Endothelial cell of umbilical vein (primary cell): Measurements from ENCODE around the gene ALS2. TPM values are rescaled to one million over a fixed set of nuclear protein-coding genes. Genes with fewer than 3 reads are reported as not detected.

Experiments used
- BruUV-seq: library from RNA; stranded (reverse); fragments of 400-500 nt; replicated peaks from 2 replicates; lab custom pipeline; 2021; lab: Mats Ljungman, UMichigan
- CTCF ChIA-PET: fragments of 300-600, 350-600 bp; sonication (Branson Sonifier 250); formaldehyde crosslinking; loops from one replicate; lab custom pipeline; 2021; ENCODE audit warnings: antibody characterized with exemption, inconsistent platforms; lab: Charles Lee
- POLR2A ChIA-PET: fragments of 300-600, 350-600 bp; sonication (Branson Sonifier 250); formaldehyde crosslinking; loops from one replicate; lab custom pipeline; 2021; ENCODE audit warnings: antibody characterized with exemption, inconsistent platforms; lab: Charles Lee
- DNase-seq: peaks from one replicate; pipeline ENCODE4 v3.0.0-alpha.2; 2011; ENCODE audit warnings: low read depth, low spot score
- FAIRE-seq: peaks from 2 replicates; lab custom pipeline; 2011; peaks lifted over from hg19 to GRCh38; lab: Jason Lieb, UNC
- H2AFZ ChIP-seq: 2 replicates; pipeline ENCODE4 v1.6.0; 2012; ENCODE audit warnings: low read depth, low read length, control low read depth, inconsistent platforms
- H3K27ac ChIP-seq: 2 replicates; pipeline ENCODE4 v1.5.1; 2011; ENCODE audit warnings: low read depth, mild to moderate bottlenecking, control low read depth, low read length, moderate library complexity; ENCODE audit not compliant: insufficient read depth
- H3K27me3 ChIP-seq, 2 experiments: 2 replicates each; pipeline versions ENCODE4 v1.6.0 to v1.6.1; 2011; ENCODE audit warnings: low read length in 2 of 2, mixed read lengths in 1 of 2; ENCODE audit not compliant: control insufficient read depth in 2 of 2, insufficient read depth in 2 of 2
- H3K36me3 ChIP-seq, 2 experiments: 2 replicates in 1 of 2; 3 replicates in 1 of 2; pipeline ENCODE4 v1.5.1; 2011; ENCODE audit warnings: low read length in 2 of 2, mild to moderate bottlenecking in 1 of 2, moderate library complexity in 1 of 2; ENCODE audit not compliant: control insufficient read depth in 2 of 2, insufficient read depth in 2 of 2; ENCODE audit errors: extremely low read depth in 1 of 2
- H3K4me1 ChIP-seq: 3 replicates; pipeline ENCODE4 v1.5.1; 2011; ENCODE audit warnings: mild to moderate bottlenecking, low read length; ENCODE audit not compliant: control insufficient read depth, insufficient read depth; ENCODE audit errors: extremely low read depth
- H3K4me2 ChIP-seq: 2 replicates; pipeline ENCODE4 v1.6.1; 2011; ENCODE audit warnings: low read length, control low read depth, mixed read lengths; ENCODE audit not compliant: insufficient read depth
- H3K4me3 ChIP-seq, 3 experiments: fragments of 200-600 bp in 1 of 3; sonication (generic), shearing (Covaris generic) in 1 of 3; replicated peaks in 1 of 3; 2 replicates each; pipeline ENCODE4 v1.5.1; 2011 to 2016; ENCODE audit warnings: control low read depth in 3 of 3, low read length in 3 of 3, mild to moderate bottlenecking in 2 of 3, inconsistent platforms in 1 of 3, low read depth in 1 of 3, moderate library complexity in 1 of 3; ENCODE audit not compliant: insufficient read depth in 1 of 3
- H3K79me2 ChIP-seq: 2 replicates; pipeline ENCODE4 v1.6.0; 2012; ENCODE audit warnings: low read length, inconsistent platforms; ENCODE audit not compliant: control insufficient read depth, insufficient read depth
- H3K9ac ChIP-seq: replicated peaks from 2 replicates; pipeline ENCODE3; 2011; ENCODE audit warnings: low read length, control low read depth; ENCODE audit not compliant: insufficient read depth; ENCODE audit errors: extremely low read depth
- H3K9me1 ChIP-seq: replicated peaks from 3 replicates; pipeline ENCODE4 v1.6.0; 2011; ENCODE audit warnings: mild to moderate bottlenecking, low read length; ENCODE audit not compliant: control insufficient read depth, insufficient read depth; ENCODE audit errors: extremely low read depth
- H3K9me3 ChIP-seq: replicated peaks from 2 replicates; pipeline ENCODE4 v1.5.1; 2012; ENCODE audit warnings: low read length, inconsistent platforms; ENCODE audit not compliant: control insufficient read depth, insufficient read depth
- H4K20me1 ChIP-seq: replicated peaks from 2 replicates; pipeline ENCODE3; 2011; ENCODE audit warnings: mild to moderate bottlenecking, low read length; ENCODE audit not compliant: control insufficient read depth, insufficient read depth; ENCODE audit errors: extremely low read depth
- FOS ChIP-seq: IDR thresholded peaks from 2 replicates; pipeline ENCODE4 v1.6.1; 2011; ENCODE audit warnings: mild to moderate bottlenecking, low read length, moderate library complexity, borderline replicate concordance; ENCODE audit not compliant: insufficient read depth
- GATA2 ChIP-seq: IDR thresholded peaks from 2 replicates; pipeline ENCODE4 v1.7.0; 2011; ENCODE audit warnings: low read depth, mild to moderate bottlenecking, moderate library complexity, mixed read lengths, low read length; ENCODE audit not compliant: insufficient read length, insufficient read depth
- JUN ChIP-seq: IDR thresholded peaks from 2 replicates; pipeline ENCODE4 v1.6.1; 2011; ENCODE audit warnings: borderline replicate concordance, low read depth; ENCODE audit not compliant: insufficient read length, insufficient read depth
- MYC ChIP-seq: IDR thresholded peaks from one replicate; pipeline ENCODE4 v1.6.1; 2011; ENCODE audit warnings: mild to moderate bottlenecking, low read depth, low read length
- POLR2A ChIP-seq: IDR thresholded peaks from 2 replicates; pipeline ENCODE4 v1.6.1; 2012; ENCODE audit warnings: low read depth, mild to moderate bottlenecking, control low read depth, low read length
- POLR2AphosphoS5 ChIP-seq: IDR thresholded peaks from 2 replicates; pipeline ENCODE4 v1.6.1; 2012; ENCODE audit warnings: low read depth, mild to moderate bottlenecking, control low read depth, low read length, moderate library complexity; ENCODE audit not compliant: insufficient read depth
- dilution Hi-C: fragments of 300-500 bp; cut with MboI; formaldehyde crosslinking; loops from one replicate; pipeline ENCODE4 v1.15.0; 2019; ENCODE audit warnings: low sequenced_read_pairs; ENCODE audit not compliant: extremely low pct_ligation_motif_present
- intact Hi-C: fragments of 100-400 bp; cut with micrococcal nuclease; formaldehyde crosslinking; loops from one replicate; pipeline ENCODE4 v1.10.0; 2022
- polyA plus RNA-seq, 4 experiments: library from polyadenylated mRNA; depleted of rRNA in 3 of 4; stranded (reverse) in 3 of 4; unstranded in 1 of 4; fragments of >200 nt; gene quantifications; 2 replicates each; pipeline versions ENCODE4 v1.2.1 to v1.2.3, GENCODE V29; 2011 to 2012; ENCODE audit warnings: missing spikeins in 1 of 4
- total RNA-seq: library from RNA; stranded (reverse); gene quantifications from 2 replicates; pipeline ENCODE4 v1.2.3, GENCODE V29; 2021
- TF ChIP-seq, protein P1 (sequence below): IDR thresholded peaks from 2 replicates; pipeline ENCODE4 v1.6.1; 2011; ENCODE audit not compliant: insufficient read depth, insufficient read length

ALS2 gene
- total and polyA plus RNA-seq, 2 donors (not counting 3 experiments of a cell fraction or from before 2014, with no cell fraction given) = 13.1 to 36.1 TPM

DNA sequence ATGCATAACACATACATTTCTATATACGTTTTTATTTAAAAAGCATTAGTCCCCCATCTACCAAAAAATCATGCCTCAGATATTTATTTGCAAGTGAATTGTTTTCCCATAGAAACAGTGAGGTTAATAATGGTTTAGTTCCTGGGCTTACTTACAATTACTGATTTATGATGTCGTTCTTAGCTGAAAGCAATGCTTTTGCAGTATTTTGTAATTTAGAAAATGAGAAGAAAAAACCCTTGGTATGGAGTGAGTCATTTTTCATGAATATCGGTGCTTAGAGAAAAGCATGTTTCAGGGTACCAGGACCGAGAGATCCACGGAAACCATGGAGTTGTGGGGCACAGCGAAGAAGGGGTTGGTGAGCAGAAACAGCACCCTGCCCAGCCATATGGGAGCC lies 13.6 kb upstream of the ALS2 start:
- H4K20me1 ChIP-seq = no peaks in the 10 kb centered on the region
- H3K27me3 ChIP-seq = peaks cover 2% of the 10 kb centered on the region in 2 experiments
- FAIRE-seq (no peak), DNase-seq (no peak)
- H3K4me1 ChIP-seq = peaks cover 14% of the 10 kb centered on the region
- CTCF ChIA-PET = interaction anchor here (0.9 to 1.6 kb wide), 4 partner anchors 86 to 385 kb away, joined by 3 to 7 read pairs (median 3); no protein-coding TSS in a partner anchor
- POLR2A ChIA-PET = no interaction called here
- no peak overlapping the region for H3K9ac ChIP-seq
- no peak overlapping the region for H3K4me2 ChIP-seq
- no peak overlapping the region for H2AFZ ChIP-seq
- intact Hi-C loops (loop anchor here (10.0 kb wide), 1 partner anchor 241 kb away; the partner anchor contains the start of gene FZD7), dilution Hi-C loops (no loop called here)
- no peak overlapping the region for H3K4me3 ChIP-seq
- no peaks in the 10 kb centered on the region for H3K9me1 ChIP-seq
- H3K79me2 ChIP-seq = no peaks in the 10 kb centered on the region
- no peaks in the 10 kb centered on the region for H3K36me3 ChIP-seq
- H3K9me3 ChIP-seq = no peaks in the 10 kb centered on the region
- no TSS peak for BruUV-seq
- TF ChIP-seq POLR2AphosphoS5 = no peak
- no peak for TF ChIP-seq JUN
- no peak for TF ChIP-seq GATA2
- no peak for TF ChIP-seq POLR2A
- no peak overlapping the region for H3K27ac ChIP-seq

DNA sequence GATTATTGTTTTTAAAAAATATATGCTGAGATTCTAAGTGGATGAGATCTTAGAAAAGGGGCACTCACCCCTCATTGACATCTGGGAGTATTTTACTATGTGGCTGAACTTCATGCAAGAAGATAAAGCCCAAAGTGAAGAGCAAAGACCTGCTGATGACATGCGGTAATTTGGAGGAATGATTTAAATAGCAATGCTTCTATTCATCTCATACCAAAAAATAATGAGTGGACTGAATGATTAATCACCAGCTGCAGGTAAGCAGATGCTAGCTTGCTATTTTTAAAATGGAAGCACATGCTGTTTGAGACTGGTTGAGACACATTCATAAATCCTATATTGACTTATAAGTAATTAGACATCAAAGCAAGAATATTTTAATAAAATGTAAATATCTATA lies 12.9 kb upstream of the ALS2 start:
- H3K27me3 ChIP-seq = peaks cover 2% of the 10 kb centered on the region in 2 experiments
- no peaks in the 10 kb centered on the region for H3K9me1 ChIP-seq
- no peaks in the 10 kb centered on the region for H3K79me2 ChIP-seq
- ChIA-PET CTCF (interaction anchor here (0.9 to 1.6 kb wide), 2 partner anchors 119 to 385 kb away, joined by 3 read pairs; no protein-coding TSS in a partner anchor), POLR2A (no interaction called here)
- no peak overlapping the region for H3K9ac ChIP-seq
- DNase-seq (no peak), FAIRE-seq (no peak)
- no peak overlapping the region for H3K4me3 ChIP-seq
- TF ChIP-seq FOS (no peak), GATA2 (no peak), JUN (no peak), MYC (no peak)
- TF ChIP-seq, protein P1, sequence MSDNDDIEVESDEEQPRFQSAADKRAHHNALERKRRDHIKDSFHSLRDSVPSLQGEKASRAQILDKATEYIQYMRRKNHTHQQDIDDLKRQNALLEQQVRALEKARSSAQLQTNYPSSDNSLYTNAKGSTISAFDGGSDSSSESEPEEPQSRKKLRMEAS = no peak
- dilution Hi-C loops (no loop called here), intact Hi-C loops (loop anchor here (10.0 kb wide), 1 partner anchor 241 kb away; the partner anchor contains the start of gene FZD7)
- H4K20me1 ChIP-seq = no peaks in the 10 kb centered on the region
- peaks cover 13% of the 10 kb centered on the region for H3K4me1 ChIP-seq
- no peaks in the 10 kb centered on the region for H3K36me3 ChIP-seq
- H3K4me2 ChIP-seq = no peak overlapping the region
- H2AFZ ChIP-seq = no peak overlapping the region
- no TSS peak for BruUV-seq
- no peak overlapping the region for H3K27ac ChIP-seq
- H3K9me3 ChIP-seq = no peaks in the 10 kb centered on the region
